IMR-90 (cell line): ENCODE measurements around the gene CDH1. TPM values are rescaled to one million over a fixed set of nuclear protein-coding genes. Genes with fewer than 3 reads are reported as not detected.

Source experiments
- ATAC-seq: fragments of 200-7000 bp; cut with Tn5 transposase; 2 replicates; pipeline ENCODE4 v1.9.1; 2020; ENCODE audit warnings: low read depth, mild to moderate bottlenecking, moderate library complexity
- BruUV-seq: library from RNA; stranded (reverse); fragments of 400-500 nt; replicated peaks from 2 replicates; lab custom pipeline; 2021; lab: Mats Ljungman, UMichigan
- CTCF ChIA-PET: fragments of 300-600 bp; formaldehyde crosslinking; extraction: SDS; loops from one replicate; lab custom pipeline; 2021; ENCODE audit warnings: antibody characterized with exemption; lab: Yijun Ruan, JAX
- POLR2A ChIA-PET: fragments of 300-600 bp; sonication (Branson Sonifier 250); formaldehyde crosslinking; loops from one replicate; lab custom pipeline; 2022; ENCODE audit warnings: antibody characterized with exemption; ENCODE audit not compliant: unreplicated experiment; lab: Charles Lee
- DNase-seq: peaks from one replicate; pipeline ENCODE4 v3.0.0; 2013
- H2AFZ ChIP-seq: replicated peaks from 2 replicates; pipeline ENCODE3; 2013; ENCODE audit warnings: low read length, mild to moderate bottlenecking; ENCODE audit not compliant: poor library complexity
- H2AK5ac ChIP-seq: 2 replicates; pipeline ENCODE4 v1.6.1; 2013; ENCODE audit warnings: low read depth, low read length, inconsistent platforms
- H2AK9ac ChIP-seq: replicated peaks from 2 replicates; pipeline ENCODE3; 2013; ENCODE audit warnings: mild to moderate bottlenecking, low read depth, low read length, moderate library complexity; ENCODE audit not compliant: poor library complexity
- H2BK120ac ChIP-seq: 2 replicates; pipeline ENCODE4 v1.6.1; 2013; ENCODE audit warnings: low read depth, low read length, inconsistent platforms
- H2BK15ac ChIP-seq: 3 replicates; pipeline ENCODE4 v1.6.1; 2013; ENCODE audit warnings: low read depth, low read length, inconsistent platforms
- H2BK20ac ChIP-seq: 2 replicates; pipeline ENCODE4 v1.6.1; 2013; ENCODE audit warnings: low read depth, mild to moderate bottlenecking, inconsistent platforms, low read length, moderate library complexity
- H2BK5ac ChIP-seq: 2 replicates; pipeline ENCODE4 v1.6.1; 2013; ENCODE audit warnings: mild to moderate bottlenecking, low read depth, low read length, inconsistent platforms; ENCODE audit not compliant: poor library complexity, severe bottlenecking
- H3K14ac ChIP-seq: replicated peaks from 2 replicates; pipeline ENCODE4 v1.6.1; 2013; ENCODE audit warnings: low read depth, low read length, inconsistent platforms
- H3K18ac ChIP-seq: 2 replicates; pipeline ENCODE4 v1.6.1; 2013; ENCODE audit warnings: low read depth, low read length, control low read depth
- H3K23ac ChIP-seq: 2 replicates; pipeline ENCODE4 v1.6.1; 2013; ENCODE audit warnings: low read depth, low read length, inconsistent platforms
- H3K27ac ChIP-seq: 2 replicates; pipeline ENCODE4 v1.5.1; 2013; ENCODE audit warnings: mild to moderate bottlenecking, control low read depth, low read length; ENCODE audit not compliant: insufficient read depth
- H3K27me3 ChIP-seq: 2 replicates; pipeline ENCODE4 v1.6.1; 2013; ENCODE audit warnings: low read length; ENCODE audit not compliant: control insufficient read depth, insufficient read depth
- H3K36me3 ChIP-seq: 2 replicates; pipeline ENCODE4 v1.6.1; 2013; ENCODE audit warnings: low read length, mixed read lengths; ENCODE audit not compliant: control insufficient read depth, insufficient read depth
- H3K4ac ChIP-seq: 2 replicates; pipeline ENCODE4 v1.6.1; 2013; ENCODE audit warnings: low read depth, low read length, inconsistent platforms
- H3K4me1 ChIP-seq: 2 replicates; pipeline ENCODE4 v1.6.1; 2013; ENCODE audit warnings: low read length, mixed read lengths; ENCODE audit not compliant: control insufficient read depth, insufficient read depth
- H3K4me2 ChIP-seq: 2 replicates; pipeline ENCODE4 v1.6.1; 2013; ENCODE audit warnings: low read depth, mild to moderate bottlenecking, control low read depth, low read length, moderate library complexity
- H3K4me3 ChIP-seq: 2 replicates; pipeline ENCODE4 v1.5.1; 2013; ENCODE audit warnings: low read depth, mild to moderate bottlenecking, control low read depth, low read length, moderate library complexity; ENCODE audit not compliant: insufficient read depth
- H3K56ac ChIP-seq: 2 replicates; pipeline ENCODE4 v1.6.1; 2013; ENCODE audit warnings: low read length, inconsistent platforms; ENCODE audit not compliant: insufficient read depth; ENCODE audit errors: extremely low read depth
- H3K79me1 ChIP-seq, 2 experiments: 2 replicates each; pipeline ENCODE4 v1.6.1; 2013; ENCODE audit warnings: low read length in 2 of 2, inconsistent platforms in 1 of 2, low read depth in 1 of 2
- H3K9ac ChIP-seq: 2 replicates; pipeline ENCODE4 v1.6.1; 2013; ENCODE audit warnings: low read depth, low read length, control low read depth
- H3K9me1 ChIP-seq: 2 replicates; pipeline ENCODE4 v1.6.1; 2013; ENCODE audit warnings: low read length, inconsistent platforms; ENCODE audit not compliant: insufficient read depth
- H3K9me3 ChIP-seq: 2 replicates; pipeline ENCODE4 v1.6.1; 2013; ENCODE audit warnings: low read length; ENCODE audit not compliant: control insufficient read depth, insufficient read depth
- H4K20me1 ChIP-seq: 2 replicates; pipeline ENCODE4 v1.6.1; 2013; ENCODE audit warnings: low read length, inconsistent platforms; ENCODE audit not compliant: insufficient read depth
- H4K5ac ChIP-seq: 2 replicates; pipeline ENCODE4 v1.6.1; 2013; ENCODE audit warnings: mild to moderate bottlenecking, low read depth, low read length, control low read depth
- H4K8ac ChIP-seq, 2 experiments: 2 replicates each; pipeline ENCODE4 v1.6.1; 2013; ENCODE audit warnings: low read depth in 2 of 2, low read length in 2 of 2, control low read depth in 1 of 2, inconsistent platforms in 1 of 2
- H4K91ac ChIP-seq: 2 replicates; pipeline ENCODE4 v1.6.1; 2013; ENCODE audit warnings: low read depth, low read length, inconsistent platforms; ENCODE audit not compliant: insufficient read depth
- BHLHE40 ChIP-seq: fragments of 150-350 bp; IDR thresholded peaks from 2 replicates; pipeline ENCODE4 v1.6.1; 2016; ENCODE audit warnings: mild to moderate bottlenecking, low read depth, low read length
- CEBPB ChIP-seq: IDR thresholded peaks from 2 replicates; pipeline ENCODE4 v1.6.1; 2012; ENCODE audit warnings: low read depth, low read length, improper control_type of control experiment
- CHD1 ChIP-seq: IDR thresholded peaks from 2 replicates; pipeline ENCODE4 v1.6.1; 2012; ENCODE audit warnings: low read depth, low read length, improper control_type of control experiment
- MAZ ChIP-seq: IDR thresholded peaks from 2 replicates; pipeline ENCODE4 v1.6.1; 2012; ENCODE audit warnings: low read depth, mild to moderate bottlenecking, low read length, improper control_type of control experiment, moderate library complexity, borderline replicate concordance
- NFE2L2 ChIP-seq: fragments of 150-350 bp; IDR thresholded peaks from 2 replicates; pipeline ENCODE4 v1.6.1; 2016; ENCODE audit warnings: low read depth, mild to moderate bottlenecking, low read length
- RAD21 ChIP-seq: IDR thresholded peaks from 2 replicates; pipeline ENCODE4 v1.6.1; 2012; ENCODE audit warnings: low read length, improper control_type of control experiment
- RCOR1 ChIP-seq: IDR thresholded peaks from 2 replicates; pipeline ENCODE4 v1.6.1; 2012; ENCODE audit warnings: mild to moderate bottlenecking, low read length, improper control_type of control experiment; ENCODE audit not compliant: insufficient replicate concordance
- RFX5 ChIP-seq: IDR thresholded peaks from 2 replicates; pipeline ENCODE4 v1.8.0; 2012; ENCODE audit warnings: low read depth, mild to moderate bottlenecking, low read length, moderate library complexity
- SMC3 ChIP-seq: fragments of 150-350 bp; IDR thresholded peaks from 2 replicates; pipeline ENCODE4 v1.6.1; 2016; ENCODE audit warnings: low read depth, mild to moderate bottlenecking, antibody characterized with exemption, low read length, moderate library complexity
- WGBS, 2 experiments: methylation state at CpG; one replicate each; pipeline versions ENCODE4 v1.1.5 to v1.1.7; 2013; ENCODE audit warnings: missing lambda C conversion rate in 2 of 2; ENCODE audit not compliant: insufficient read length in 1 of 2; ENCODE audit errors: extremely low coverage in 2 of 2; 5-methylcytosine and 5-hydroxymethylcytosine counted together
- dilution Hi-C: fragments of 300-500 bp; cut with HindIII; formaldehyde crosslinking; loops from one replicate; pipeline ENCODE4 v1.14.3; 2018; ENCODE audit warnings: low sequenced_read_pairs; ENCODE audit not compliant: unreplicated experiment
- in situ Hi-C: fragments of 300-500 bp; cut with MboI; formaldehyde crosslinking; loops from 3 replicates; pipeline ENCODE4 v1.14.3; 2019; ENCODE audit warnings: low sequenced_read_pairs, inconsistent platforms, mixed read lengths
- intact Hi-C: fragments of 100-400 bp; cut with micrococcal nuclease; formaldehyde crosslinking; loops from 2 replicates; pipeline ENCODE4 v1.10.0; 2022
- polyA plus RNA-seq, 3 experiments: library from polyadenylated mRNA; depleted of rRNA; stranded (reverse); fragments of >200 nt; gene quantifications; 2 replicates each; pipeline ENCODE4 v1.2.3, GENCODE V29; 2012; ENCODE audit warnings: low replicate concordance in 1 of 3
- total RNA-seq: library from RNA; depleted of rRNA; stranded (reverse); fragments of >200 nt; gene quantifications from 2 replicates; pipeline ENCODE4 v1.2.3, GENCODE V29; 2012
- TF ChIP-seq, protein P1 (sequence below): fragments of 150-350 bp; IDR thresholded peaks from 2 replicates; pipeline ENCODE4 v1.6.1; 2016; ENCODE audit warnings: low read depth, mild to moderate bottlenecking, low read length, moderate library complexity, borderline replicate concordance
- TF ChIP-seq, protein P2 (sequence below): conservative IDR thresholded peaks from 2 replicates; pipeline ENCODE4 v1.5.1; 2012; ENCODE audit warnings: mild to moderate bottlenecking, low read depth, low read length, improper control_type of control experiment

CDH1 gene
- total and polyA plus RNA-seq, 2 of the 4 experiments (the other 2 are of a cell fraction): under 0.01 TPM; not detected in 1

DNA sequence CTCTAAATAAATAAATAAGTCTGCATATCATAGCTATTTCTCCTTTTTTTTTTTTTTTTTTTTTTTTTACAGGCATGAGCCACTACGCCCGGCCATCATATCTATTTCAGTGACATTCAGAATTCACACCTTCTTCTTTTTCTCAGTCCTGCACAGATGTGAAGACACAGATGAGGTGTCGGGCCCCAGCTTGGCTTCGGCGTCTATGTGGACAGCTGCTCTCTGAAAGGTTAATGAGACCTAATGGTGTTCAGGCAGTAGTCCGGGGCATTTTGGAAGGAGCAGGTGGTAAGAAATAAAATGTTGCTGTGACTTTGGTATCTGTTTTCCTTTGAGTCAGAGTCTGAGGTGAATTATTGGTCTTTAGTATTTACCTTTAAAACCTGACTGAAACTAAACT lies 129.8 kb downstream of the CDH1 start:
- H3K4me2 ChIP-seq: no peak overlapping the region
- H2AK5ac ChIP-seq: no peak overlapping the region
- H3K56ac ChIP-seq: no peak overlapping the region
- no peak overlapping the region for H4K91ac ChIP-seq
- H2AFZ ChIP-seq: no peak overlapping the region
- H4K5ac ChIP-seq: no peak overlapping the region
- no peak overlapping the region for H3K14ac ChIP-seq
- no peaks in the 10 kb centered on the region for H4K20me1 ChIP-seq
- peaks cover 2% of the 10 kb centered on the region; the same call in 1 of the 2 replicates for H3K36me3 ChIP-seq
- H3K27me3 ChIP-seq: no peaks in the 10 kb centered on the region
- TF ChIP-seq RAD21 (no peak), CHD1 (no peak), MAZ (no peak), CEBPB (no peak), BHLHE40 (no peak), SMC3 (no peak), RCOR1 (no peak), RFX5 (no peak), NFE2L2 (no peak)
- TF ChIP-seq, protein P1, sequence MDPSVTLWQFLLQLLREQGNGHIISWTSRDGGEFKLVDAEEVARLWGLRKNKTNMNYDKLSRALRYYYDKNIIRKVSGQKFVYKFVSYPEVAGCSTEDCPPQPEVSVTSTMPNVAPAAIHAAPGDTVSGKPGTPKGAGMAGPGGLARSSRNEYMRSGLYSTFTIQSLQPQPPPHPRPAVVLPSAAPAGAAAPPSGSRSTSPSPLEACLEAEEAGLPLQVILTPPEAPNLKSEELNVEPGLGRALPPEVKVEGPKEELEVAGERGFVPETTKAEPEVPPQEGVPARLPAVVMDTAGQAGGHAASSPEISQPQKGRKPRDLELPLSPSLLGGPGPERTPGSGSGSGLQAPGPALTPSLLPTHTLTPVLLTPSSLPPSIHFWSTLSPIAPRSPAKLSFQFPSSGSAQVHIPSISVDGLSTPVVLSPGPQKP: no peak
- TF ChIP-seq, protein P2, sequence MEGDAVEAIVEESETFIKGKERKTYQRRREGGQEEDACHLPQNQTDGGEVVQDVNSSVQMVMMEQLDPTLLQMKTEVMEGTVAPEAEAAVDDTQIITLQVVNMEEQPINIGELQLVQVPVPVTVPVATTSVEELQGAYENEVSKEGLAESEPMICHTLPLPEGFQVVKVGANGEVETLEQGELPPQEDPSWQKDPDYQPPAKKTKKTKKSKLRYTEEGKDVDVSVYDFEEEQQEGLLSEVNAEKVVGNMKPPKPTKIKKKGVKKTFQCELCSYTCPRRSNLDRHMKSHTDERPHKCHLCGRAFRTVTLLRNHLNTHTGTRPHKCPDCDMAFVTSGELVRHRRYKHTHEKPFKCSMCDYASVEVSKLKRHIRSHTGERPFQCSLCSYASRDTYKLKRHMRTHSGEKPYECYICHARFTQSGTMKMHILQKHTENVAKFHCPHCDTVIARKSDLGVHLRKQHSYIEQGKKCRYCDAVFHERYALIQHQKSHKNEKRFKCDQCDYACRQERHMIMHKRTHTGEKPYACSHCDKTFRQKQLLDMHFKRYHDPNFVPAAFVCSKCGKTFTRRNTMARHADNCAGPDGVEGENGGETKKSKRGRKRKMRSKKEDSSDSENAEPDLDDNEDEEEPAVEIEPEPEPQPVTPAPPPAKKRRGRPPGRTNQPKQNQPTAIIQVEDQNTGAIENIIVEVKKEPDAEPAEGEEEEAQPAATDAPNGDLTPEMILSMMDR: no peak
- H3K18ac ChIP-seq: no peak overlapping the region
- no CpG with 5 or more reads among the region's 6 CpGs for WGBS, 2 experiments
- H2BK120ac ChIP-seq: no peak overlapping the region
- no peak overlapping the region for H3K9ac ChIP-seq
- dilution Hi-C loops: no loop called here
- no peak overlapping the region for H2AK9ac ChIP-seq
- H2BK5ac ChIP-seq: no peak overlapping the region
- no peak overlapping the region for H3K23ac ChIP-seq
- BruUV-seq: no TSS peak
- ChIA-PET POLR2A (interaction anchor here (0.6 kb wide), 1 partner anchor 309 kb away, joined by 6 read pairs; no protein-coding TSS in a partner anchor), CTCF (no interaction called here)
- ATAC-seq (no peak), DNase-seq (no peak)
- no peak overlapping the region for H3K27ac ChIP-seq
- no peak overlapping the region for H3K4me3 ChIP-seq
- no peaks in the 10 kb centered on the region for H3K9me1 ChIP-seq
- H3K9me3 ChIP-seq: no peaks in the 10 kb centered on the region
- no peak overlapping the region for H2BK15ac ChIP-seq
- H2BK20ac ChIP-seq: no peak overlapping the region
- intact Hi-C loops: no loop called here
- in situ Hi-C loops: no loop called here
- H3K79me1 ChIP-seq: no peaks in the 10 kb centered on the region; a peak in 1 of 4 replicates
- H3K4me1 ChIP-seq: no peaks in the 10 kb centered on the region
- H4K8ac ChIP-seq: no peak overlapping the region
- no peak overlapping the region for H3K4ac ChIP-seq
